Measurements from ENCODE around the gene ARL13B. TPM values are rescaled to one million over a fixed set of nuclear protein-coding genes. Genes with fewer than 3 reads are reported as not detected.

ARL13B gene
- total and polyA plus RNA-seq, 10 of the 15 experiments (the other 5 are each of a cell fraction or from before 2014, with no cell fraction given): 3.0 to 10.4 (median 7.9) TPM

DNA sequence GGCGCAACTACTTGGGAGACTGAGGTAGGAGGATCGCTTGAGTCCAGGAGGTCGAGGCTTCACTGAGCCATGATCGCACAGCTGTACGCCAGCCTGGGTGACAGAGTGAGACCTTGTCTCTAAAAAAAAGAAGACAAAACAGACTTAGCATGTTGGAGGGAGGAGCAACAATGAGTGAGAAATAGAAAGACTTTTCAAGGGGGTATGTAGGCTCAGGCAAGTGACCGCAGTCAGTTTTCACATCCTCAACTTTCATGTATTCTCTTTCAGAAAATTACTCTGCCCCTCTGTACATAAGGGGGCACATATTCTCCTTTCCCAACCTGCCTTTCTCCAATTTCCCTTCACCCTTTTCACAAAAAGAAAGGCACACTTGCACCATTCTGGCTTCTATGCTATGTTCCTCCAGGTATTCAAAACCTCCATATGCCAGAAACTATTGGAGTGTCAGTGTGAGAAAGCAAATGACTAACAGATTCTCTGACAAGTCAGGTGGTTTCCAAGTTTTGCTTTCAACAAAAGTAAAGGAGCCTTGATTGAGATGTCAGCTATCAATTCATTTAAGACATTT, 90.5 kb downstream of the ARL13B start (continued):
- TF ChIP-seq RUNX3 (IDR thresholded peaks at IDR 0.05; ENCODE audit: low read length) (peak; percentile 94), SIX5 (IDR thresholded peaks at IDR 0.05; ENCODE audit: low read depth, low read length, severe bottlenecking) (no peak), TARDBP (IDR thresholded peaks at IDR 0.05; ENCODE audit: borderline replicate concordance) (no peak), SKIL (IDR thresholded peaks at IDR 0.05; ENCODE audit: low read depth, poor library complexity, severe bottlenecking) (peak; percentile 71), IKZF2 (IDR thresholded peaks at IDR 0.05) (peak; percentile 73 to 87), FOXM1 (IDR thresholded peaks at IDR 0.05; ENCODE audit: low read depth, low read length) (peak; percentile 37; the same call in 1 of the 2 replicates), JUNB (IDR thresholded peaks at IDR 0.05) (peak; percentile 50; the same call in 1 of the 2 replicates), ZBTB11 (CRISPR knock-in tag; IDR thresholded peaks at IDR 0.05) (no peak), IKZF1 (conservative IDR thresholded peaks at IDR 0.05) (peak; percentile 84), RBBP5 (conservative IDR thresholded peaks at IDR 0.05) (no peak), IRF4 (IDR thresholded peaks at IDR 0.05; ENCODE audit: low read depth, low read length) (peak; percentile 66; the same call in 1 of the 2 replicates), JUND (IDR thresholded peaks at IDR 0.05; ENCODE audit: low read depth, low read length) (0 out of 2 replicates have a peak, but pooled peaks have one; percentile 42), NFIC (IDR thresholded peaks at IDR 0.05; ENCODE audit: low read depth, low read length) (peak; percentile 55; the same call in 1 of the 2 replicates), NRF1 (conservative IDR thresholded peaks at IDR 0.05; ENCODE audit: low read depth, low read length) (no peak)
- TF ChIP-seq, protein P1, sequence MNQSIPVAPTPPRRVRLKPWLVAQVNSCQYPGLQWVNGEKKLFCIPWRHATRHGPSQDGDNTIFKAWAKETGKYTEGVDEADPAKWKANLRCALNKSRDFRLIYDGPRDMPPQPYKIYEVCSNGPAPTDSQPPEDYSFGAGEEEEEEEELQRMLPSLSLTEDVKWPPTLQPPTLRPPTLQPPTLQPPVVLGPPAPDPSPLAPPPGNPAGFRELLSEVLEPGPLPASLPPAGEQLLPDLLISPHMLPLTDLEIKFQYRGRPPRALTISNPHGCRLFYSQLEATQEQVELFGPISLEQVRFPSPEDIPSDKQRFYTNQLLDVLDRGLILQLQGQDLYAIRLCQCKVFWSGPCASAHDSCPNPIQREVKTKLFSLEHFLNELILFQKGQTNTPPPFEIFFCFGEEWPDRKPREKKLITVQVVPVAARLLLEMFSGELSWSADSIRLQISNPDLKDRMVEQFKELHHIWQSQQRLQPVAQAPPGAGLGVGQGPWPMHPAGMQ (IDR thresholded peaks at IDR 0.05; ENCODE audit: borderline replicate concordance): no peak
- TF ChIP-seq, protein P2, sequence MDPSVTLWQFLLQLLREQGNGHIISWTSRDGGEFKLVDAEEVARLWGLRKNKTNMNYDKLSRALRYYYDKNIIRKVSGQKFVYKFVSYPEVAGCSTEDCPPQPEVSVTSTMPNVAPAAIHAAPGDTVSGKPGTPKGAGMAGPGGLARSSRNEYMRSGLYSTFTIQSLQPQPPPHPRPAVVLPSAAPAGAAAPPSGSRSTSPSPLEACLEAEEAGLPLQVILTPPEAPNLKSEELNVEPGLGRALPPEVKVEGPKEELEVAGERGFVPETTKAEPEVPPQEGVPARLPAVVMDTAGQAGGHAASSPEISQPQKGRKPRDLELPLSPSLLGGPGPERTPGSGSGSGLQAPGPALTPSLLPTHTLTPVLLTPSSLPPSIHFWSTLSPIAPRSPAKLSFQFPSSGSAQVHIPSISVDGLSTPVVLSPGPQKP (IDR thresholded peaks at IDR 0.05; ENCODE audit: low read depth, low read length): no peak
- TF ChIP-seq, protein P3, sequence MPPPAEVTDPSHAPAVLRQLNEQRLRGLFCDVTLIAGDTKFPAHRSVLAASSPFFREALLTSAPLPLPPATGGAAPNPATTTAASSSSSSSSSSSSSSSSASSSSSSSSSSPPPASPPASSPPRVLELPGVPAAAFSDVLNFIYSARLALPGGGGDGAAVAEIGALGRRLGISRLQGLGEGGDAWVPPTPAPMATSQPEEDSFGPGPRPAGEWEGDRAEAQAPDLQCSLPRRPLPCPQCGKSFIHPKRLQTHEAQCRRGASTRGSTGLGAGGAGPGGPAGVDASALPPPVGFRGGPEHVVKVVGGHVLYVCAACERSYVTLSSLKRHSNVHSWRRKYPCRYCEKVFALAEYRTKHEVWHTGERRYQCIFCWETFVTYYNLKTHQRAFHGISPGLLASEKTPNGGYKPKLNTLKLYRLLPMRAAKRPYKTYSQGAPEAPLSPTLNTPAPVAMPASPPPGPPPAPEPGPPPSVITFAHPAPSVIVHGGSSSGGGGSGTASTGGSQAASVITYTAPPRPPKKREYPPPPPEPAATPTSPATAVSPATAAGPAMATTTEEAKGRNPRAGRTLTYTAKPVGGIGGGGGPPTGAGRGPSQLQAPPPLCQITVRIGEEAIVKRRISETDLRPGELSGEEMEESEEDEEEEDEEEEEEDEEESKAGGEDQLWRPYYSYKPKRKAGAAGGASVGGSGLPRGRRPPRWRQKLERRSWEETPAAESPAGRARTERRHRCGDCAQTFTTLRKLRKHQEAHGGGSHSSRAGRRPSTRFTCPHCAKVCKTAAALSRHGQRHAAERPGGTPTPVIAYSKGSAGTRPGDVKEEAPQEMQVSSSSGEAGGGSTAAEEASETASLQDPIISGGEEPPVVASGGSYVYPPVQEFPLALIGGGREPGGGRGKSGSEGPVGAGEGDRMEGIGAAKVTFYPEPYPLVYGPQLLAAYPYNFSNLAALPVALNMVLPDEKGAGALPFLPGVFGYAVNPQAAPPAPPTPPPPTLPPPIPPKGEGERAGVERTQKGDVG (CRISPR knock-in tag; IDR thresholded peaks at IDR 0.05): no peak
- TF ChIP-seq, protein P4, sequence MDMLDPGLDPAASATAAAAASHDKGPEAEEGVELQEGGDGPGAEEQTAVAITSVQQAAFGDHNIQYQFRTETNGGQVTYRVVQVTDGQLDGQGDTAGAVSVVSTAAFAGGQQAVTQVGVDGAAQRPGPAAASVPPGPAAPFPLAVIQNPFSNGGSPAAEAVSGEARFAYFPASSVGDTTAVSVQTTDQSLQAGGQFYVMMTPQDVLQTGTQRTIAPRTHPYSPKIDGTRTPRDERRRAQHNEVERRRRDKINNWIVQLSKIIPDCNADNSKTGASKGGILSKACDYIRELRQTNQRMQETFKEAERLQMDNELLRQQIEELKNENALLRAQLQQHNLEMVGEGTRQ (IDR thresholded peaks at IDR 0.05; ENCODE audit: borderline replicate concordance, low read depth, low read length): no peak
